ENCODE data around the gene RNF112. TPM values are rescaled to one million over a fixed set of nuclear protein-coding genes. Genes with fewer than 3 reads are reported as not detected.

Gene RNF112
- 0.47 and 0.80 TPM in 2 replicates for total RNA-seq (2014; rRNA removed; shearing (Covaris generic))
- 0.17 TPM in 1 of 2 replicates, not detected in the other for total RNA-seq (2022)
- Bru-seq, nascent RNA, result percentile 12 among the genes with signal in this experiment
- BruChase-seq, experiment 1, labeled RNA remaining after a 6-hour chase, result not detected
- percentile 12 among the genes with signal in this experiment for BruChase-seq, experiment 2, labeled RNA remaining after a 2-hour chase
- long read RNA-seq, result 0 reads

- no peak within 1 kb of the TSS for H3K4me3 ChIP-seq (ENCODE audit: low read depth, low read length, poor library complexity, severe bottlenecking)
- no peak within 1 kb of the TSS for H2AFZ ChIP-seq (ENCODE audit: low read length)
- H3K9me3 ChIP-seq (ENCODE audit: low read length), result no peaks in the 10 kb centered on the region
- no peak for TF ChIP-seq CTCF (conservative IDR thresholded peaks at IDR 0.05; ENCODE audit: low read length)
- TF ChIP-seq EZH2phosphoT487 (IDR thresholded peaks at IDR 0.05; ENCODE audit: borderline replicate concordance, low read depth, low read length), result no peak
- no peaks in the 10 kb centered on the region for H4K20me1 ChIP-seq (ENCODE audit: insufficient read depth, low read length)
- no peaks in the 10 kb centered on the region for H3K79me2 ChIP-seq (ENCODE audit: insufficient read depth, low read depth, low read length)
- intact Hi-C loops (cut with micrococcal nuclease; ENCODE audit: unreplicated experiment), result no loop called here
- H3K27ac ChIP-seq (ENCODE audit: low read depth, low read length, poor library complexity, severe bottlenecking), result no peak within 1 kb of the TSS
- no peak within 1 kb of the TSS for H3K4me2 ChIP-seq (ENCODE audit: low read length)
- no peaks in the 10 kb centered on the region for H3K9me2 ChIP-seq (ENCODE audit: insufficient read depth, low read length)
- no TSS peak for BruUV-seq (replicated peaks)
- ChIA-PET POLR2A (interaction anchor here (0.6 to 1.0 kb wide), 2 partner anchors 9 to 36 kb away, joined by 3 to 4 read pairs; no protein-coding TSS in a partner anchor), CTCF (ENCODE audit: unreplicated experiment) (no interaction called here)
- no peak for DNase-seq (ENCODE audit: low spot score)
- no peaks in the 10 kb centered on the region for H3K36me3 ChIP-seq (ENCODE audit: insufficient read depth, low read length)
- H3K4me1 ChIP-seq (ENCODE audit: insufficient read depth, low read length, poor library complexity, severe bottlenecking), result no peaks in the 10 kb centered on the region
These were observed at the start of gene RNF112 for GRCh38 chr17:19410875-19411620. TSS of gene RNF112 (plus strand) at chr17:19411232. CDS start at chr17:19411409, 177 bp downstream.

- TF ChIP-seq EZH2phosphoT487 (IDR thresholded peaks at IDR 0.05; ENCODE audit: borderline replicate concordance, low read depth, low read length) (no peak), CTCF (conservative IDR thresholded peaks at IDR 0.05; ENCODE audit: low read length) (no peak)
- intact Hi-C loops (cut with micrococcal nuclease; ENCODE audit: unreplicated experiment), result loop anchor here (5.0 kb wide), 2 partner anchors 106 to 146 kb away; no protein-coding TSS in a partner anchor
- no peaks in the 10 kb centered on the region for H3K36me3 ChIP-seq (ENCODE audit: insufficient read depth, low read length)
These were observed 49.7 kb upstream of the RNF112 start for GRCh38 chr17:19361326-19361725.

More at GRCh38 chr17:19361326-19361725, 49.7 kb upstream of the RNF112 start:
- no TSS peak for BruUV-seq (replicated peaks)
- Histone ChIP-seq H3K9me2 (ENCODE audit: insufficient read depth, low read length) (no peaks in the 10 kb centered on the region), H3K27ac (ENCODE audit: low read depth, low read length, poor library complexity, severe bottlenecking) (no peak overlapping the region), H3K4me1 (ENCODE audit: insufficient read depth, low read length, poor library complexity, severe bottlenecking) (peaks cover 16% of the 10 kb centered on the region), H3K9me3 (ENCODE audit: low read length) (no peaks in the 10 kb centered on the region), H2AFZ (ENCODE audit: low read length) (no peak overlapping the region), H3K79me2 (ENCODE audit: insufficient read depth, low read depth, low read length) (peaks cover 3% of the 10 kb centered on the region; the same call in 1 of the 2 replicates), H4K20me1 (ENCODE audit: insufficient read depth, low read length) (no peaks in the 10 kb centered on the region), H3K4me3 (ENCODE audit: low read depth, low read length, poor library complexity, severe bottlenecking) (no peak overlapping the region), H3K4me2 (ENCODE audit: low read length) (peak overlapping the region; percentile 83)
- ChIA-PET POLR2A (no interaction called here), CTCF (ENCODE audit: unreplicated experiment) (interaction anchor here (0.6 kb wide), 1 partner anchor 70 kb away, joined by 3 read pairs; no protein-coding TSS in a partner anchor)
- DNase-seq (ENCODE audit: low spot score), result no peak

All from OCI-LY7 (cell line).